Spleen (tissue), 7 donors: Measurements from ENCODE around the gene LGMN.

ENCODE experiments used
- CTCF ChIP-seq, 11 experiments: fragments of 200-600 bp in 7 of 11; fragments of 450-650 bp in 4 of 11; sonication (generic) in 4 of 11; IDR thresholded peaks in 8 of 11; conservative IDR thresholded peaks in 3 of 11; 1 replicate in 7 of 11; 2 replicates in 4 of 11; pipeline versions ENCODE4 v1.4.0 to v1.8.0; 2016 to 2021; ENCODE audit warnings: antibody characterized with exemption in 11 of 11, inconsistent platforms in 4 of 11, mild to moderate bottlenecking in 1 of 11
- POLR2AphosphoS5 ChIP-seq, 3 donors: sonication (generic); formaldehyde crosslinking; IDR thresholded peaks; one replicate each; pipeline ENCODE4 v1.5.1; 2017; ENCODE audit warnings: antibody characterized with exemption in 3 of 3
- donor health status: DM: no; HTN: no; CAD: no; lungs with moderate emphysema.
- donor health status: DM: no; HTN: no; CAD: no.
- donor health status: DM: no; HTN: no; CAD: no.

GRCh38 chr14:92659765-92660561 is 88.5 kb downstream of the LGMN start:
- TF ChIP-seq CTCF (IDR thresholded peaks at IDR 0.05 in 8 of 11, conservative IDR thresholded peaks at IDR 0.05 in 3 of 11) = no peak
- TF ChIP-seq POLR2AphosphoS5 (IDR thresholded peaks at IDR 0.05) = peak in 2 of 3 donors; percentile 13 to 91
